Glutamatergic neuron (in vitro differentiated cells): ENCODE measurements around the gene NHSL2. TPM values are rescaled to one million over a fixed set of nuclear protein-coding genes. Genes with fewer than 3 reads are reported as not detected.

Source experiments
- DNase-seq: peaks from one replicate; pipeline ENCODE4 v3.0.0; 2022
- H3K27ac Mint-ChIP-seq: one replicate; pipeline ENCODE4 v1.8.0; 2020; ENCODE audit warnings: mild to moderate bottlenecking, mixed read lengths, inconsistent platforms; ENCODE audit not compliant: unreplicated experiment
- H3K27me3 Mint-ChIP-seq: one replicate; pipeline ENCODE4 v1.8.0; 2020; ENCODE audit warnings: mild to moderate bottlenecking, moderate library complexity, mixed read lengths, inconsistent platforms; ENCODE audit not compliant: unreplicated experiment
- H3K36me3 Mint-ChIP-seq: one replicate; pipeline ENCODE4 v1.8.0; 2020; ENCODE audit warnings: mild to moderate bottlenecking, mixed read lengths, inconsistent platforms; ENCODE audit not compliant: unreplicated experiment
- H3K4me1 Mint-ChIP-seq: one replicate; pipeline ENCODE4 v1.8.0; 2020; ENCODE audit warnings: mild to moderate bottlenecking, low read depth, mixed read lengths, inconsistent platforms; ENCODE audit not compliant: unreplicated experiment
- H3K4me3 Mint-ChIP-seq: one replicate; pipeline ENCODE4 v1.8.0; 2020; ENCODE audit warnings: mild to moderate bottlenecking, mixed read lengths, inconsistent platforms; ENCODE audit not compliant: unreplicated experiment
- H3K9me3 Mint-ChIP-seq: one replicate; pipeline ENCODE4 v1.8.0; 2020; ENCODE audit warnings: mild to moderate bottlenecking, moderate library complexity, mixed read lengths, inconsistent platforms; ENCODE audit not compliant: unreplicated experiment
- total RNA-seq: library from RNA; stranded (reverse); fragmentation: NEBNext Ultra II Directional; extraction: Animal tissue kit (Norgen Biotek cat#: 25700); gene quantifications from one replicate; pipeline ENCODE4 v1.2.1, GENCODE V29; 2021; ENCODE audit not compliant: unreplicated experiment
- TF ChIP-seq, protein P1 (sequence below): fragments of 200-600 bp; sonication (generic); IDR thresholded peaks from one replicate; pipeline ENCODE4 v1.5.0; 2021; ENCODE audit not compliant: partially characterized antibody, unreplicated experiment

NHSL2 gene
- total RNA-seq, 1 donor from 2014 or later = 7.3 TPM

DNA sequence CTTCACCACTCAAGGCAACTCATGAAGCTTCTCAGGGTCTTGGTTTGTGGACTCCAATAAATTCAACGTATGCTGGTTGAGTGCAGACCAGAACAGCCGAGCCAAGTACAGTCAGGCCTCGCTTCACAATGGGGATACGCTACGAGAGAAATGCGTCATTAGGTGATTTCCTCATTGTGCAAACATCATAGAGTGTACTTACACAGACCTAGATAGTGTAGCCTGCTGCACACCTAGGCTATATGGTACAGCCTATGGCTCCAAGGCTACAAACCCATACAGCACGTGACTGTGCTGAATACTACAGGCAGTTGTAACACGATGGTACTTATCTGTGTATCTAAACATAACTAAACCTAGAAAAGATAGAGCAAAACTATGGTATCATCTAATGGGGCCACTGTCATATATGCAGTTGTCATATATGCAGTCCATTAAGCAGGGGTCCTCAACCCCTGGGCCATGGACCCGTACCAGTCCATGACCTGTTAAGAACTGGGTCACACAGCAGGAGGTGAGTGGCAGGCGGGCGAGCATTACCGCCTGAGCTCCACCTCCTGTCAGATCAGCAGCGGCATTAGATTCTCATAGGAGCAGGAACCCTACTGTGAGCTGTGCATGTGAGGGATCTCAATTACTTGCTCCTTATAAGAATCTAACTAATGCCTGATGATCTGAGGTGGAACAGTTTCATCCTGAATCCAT is 189.6 kb downstream of the NHSL2 start:
- DNase-seq = no peak
- TF ChIP-seq, protein P1, sequence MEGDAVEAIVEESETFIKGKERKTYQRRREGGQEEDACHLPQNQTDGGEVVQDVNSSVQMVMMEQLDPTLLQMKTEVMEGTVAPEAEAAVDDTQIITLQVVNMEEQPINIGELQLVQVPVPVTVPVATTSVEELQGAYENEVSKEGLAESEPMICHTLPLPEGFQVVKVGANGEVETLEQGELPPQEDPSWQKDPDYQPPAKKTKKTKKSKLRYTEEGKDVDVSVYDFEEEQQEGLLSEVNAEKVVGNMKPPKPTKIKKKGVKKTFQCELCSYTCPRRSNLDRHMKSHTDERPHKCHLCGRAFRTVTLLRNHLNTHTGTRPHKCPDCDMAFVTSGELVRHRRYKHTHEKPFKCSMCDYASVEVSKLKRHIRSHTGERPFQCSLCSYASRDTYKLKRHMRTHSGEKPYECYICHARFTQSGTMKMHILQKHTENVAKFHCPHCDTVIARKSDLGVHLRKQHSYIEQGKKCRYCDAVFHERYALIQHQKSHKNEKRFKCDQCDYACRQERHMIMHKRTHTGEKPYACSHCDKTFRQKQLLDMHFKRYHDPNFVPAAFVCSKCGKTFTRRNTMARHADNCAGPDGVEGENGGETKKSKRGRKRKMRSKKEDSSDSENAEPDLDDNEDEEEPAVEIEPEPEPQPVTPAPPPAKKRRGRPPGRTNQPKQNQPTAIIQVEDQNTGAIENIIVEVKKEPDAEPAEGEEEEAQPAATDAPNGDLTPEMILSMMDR = no peak
- Mint-ChIP-seq H3K9me3 (no peaks in the 10 kb centered on the region), H3K27me3 (peaks cover 1% of the 10 kb centered on the region), H3K36me3 (no peaks in the 10 kb centered on the region), H3K4me1 (no peaks in the 10 kb centered on the region), H3K27ac (no peak overlapping the region), H3K4me3 (no peak overlapping the region)

DNA sequence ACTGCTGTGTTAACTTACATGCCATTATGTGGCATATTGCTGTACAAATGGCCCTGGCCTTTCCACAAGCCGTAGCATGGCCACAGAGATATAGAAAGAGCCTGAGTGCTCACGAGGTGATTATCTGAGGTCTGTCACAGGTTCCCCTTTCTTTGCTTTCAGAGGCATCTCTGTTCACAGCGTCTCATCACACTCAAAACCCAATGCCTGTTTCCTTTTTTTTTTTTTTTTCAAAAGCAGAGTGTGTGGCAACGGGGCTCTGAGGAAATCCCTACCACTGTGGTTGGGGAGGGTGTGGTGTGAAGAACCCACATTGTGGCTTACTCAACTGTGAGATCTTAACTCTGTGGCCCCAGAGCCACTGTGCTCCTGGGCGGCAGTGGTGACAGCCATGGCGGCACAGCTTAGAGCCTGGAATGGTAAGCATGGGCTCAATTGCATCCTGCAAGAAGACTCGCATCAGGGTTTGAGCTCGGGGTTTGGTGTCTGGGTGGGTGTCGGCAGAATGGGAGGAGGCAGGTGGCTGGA is 190.2 kb downstream of the NHSL2 start:
- TF ChIP-seq, protein P1 = no peak
- Mint-ChIP-seq H3K36me3 (no peaks in the 10 kb centered on the region), H3K27me3 (peaks cover 1% of the 10 kb centered on the region), H3K4me1 (no peaks in the 10 kb centered on the region), H3K9me3 (no peaks in the 10 kb centered on the region), H3K4me3 (no peak overlapping the region), H3K27ac (no peak overlapping the region)
- no peak for DNase-seq

DNA sequence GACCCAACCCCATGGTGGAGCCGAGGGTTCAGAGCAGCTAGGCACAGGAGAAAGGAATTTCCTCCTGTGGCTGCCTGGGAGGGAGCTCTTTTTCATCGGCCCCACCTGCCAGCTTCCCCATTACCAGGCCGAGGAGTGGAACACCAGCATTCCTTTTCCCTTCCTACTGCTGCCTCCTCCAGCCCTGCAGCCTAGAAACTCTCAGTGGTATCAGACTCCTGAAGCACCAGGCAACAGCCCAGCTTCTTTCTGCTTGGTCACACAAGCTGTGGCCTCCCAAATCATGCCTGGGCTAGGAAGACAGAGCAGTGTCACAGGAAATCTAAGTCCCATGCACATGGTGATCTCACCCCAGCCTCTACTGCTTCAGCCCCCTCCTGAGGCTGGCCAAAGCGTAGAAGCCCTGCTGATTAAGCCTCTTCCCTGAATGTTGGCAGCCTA is 191.0 kb downstream of the NHSL2 start:
- H3K9me3 Mint-ChIP-seq = no peaks in the 10 kb centered on the region
- no peak for DNase-seq
- peaks cover under 1% of the 10 kb centered on the region for H3K4me1 Mint-ChIP-seq
- H3K27me3 Mint-ChIP-seq = peaks cover 1% of the 10 kb centered on the region
- H3K36me3 Mint-ChIP-seq = no peaks in the 10 kb centered on the region
- TF ChIP-seq, protein P1 = no peak
- no peak overlapping the region for H3K4me3 Mint-ChIP-seq
- no peak overlapping the region for H3K27ac Mint-ChIP-seq

DNA sequence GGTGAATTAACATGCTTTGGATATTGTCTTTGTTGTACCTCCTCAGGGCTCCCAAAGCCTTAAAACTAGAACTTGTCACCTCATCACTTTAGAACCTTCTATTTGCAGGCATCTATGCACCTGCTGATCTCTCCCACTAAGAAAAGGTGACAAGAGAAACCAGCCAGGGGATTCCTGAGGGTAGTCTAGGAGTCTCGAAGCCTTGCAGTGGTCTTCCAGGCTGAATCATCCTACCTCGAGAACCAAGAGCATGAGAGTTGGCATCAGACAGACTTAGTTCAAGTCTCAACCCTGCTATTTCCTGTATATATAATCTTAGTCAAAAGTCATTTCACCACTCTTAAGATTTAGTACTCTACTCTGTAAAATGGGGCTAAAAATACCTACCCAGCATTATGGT is 191.5 kb downstream of the NHSL2 start:
- Mint-ChIP-seq H3K36me3 (no peaks in the 10 kb centered on the region), H3K4me1 (peaks cover 2% of the 10 kb centered on the region), H3K27ac (no peak overlapping the region), H3K27me3 (peaks cover 1% of the 10 kb centered on the region), H3K4me3 (no peak overlapping the region), H3K9me3 (no peaks in the 10 kb centered on the region)
- DNase-seq = no peak
- TF ChIP-seq, protein P1 = no peak

DNA sequence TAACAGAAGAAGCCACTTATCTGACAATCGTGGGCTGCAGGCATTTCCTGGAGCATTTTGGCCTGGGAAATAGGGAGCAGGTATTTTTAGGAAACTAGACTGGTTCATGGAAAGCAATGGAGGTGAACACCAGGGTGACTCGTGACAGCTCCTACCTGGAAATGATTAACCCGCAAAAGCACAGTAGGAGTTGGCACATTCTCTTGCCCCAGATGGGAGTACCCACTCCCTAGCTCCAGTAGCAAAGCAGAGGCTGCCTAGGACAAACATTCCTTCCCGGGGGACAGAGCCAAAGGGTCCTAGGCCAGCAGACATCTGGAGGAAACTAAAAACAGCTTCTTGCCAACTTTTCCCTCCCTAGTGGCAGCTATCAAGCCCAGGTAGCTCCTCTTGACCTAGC is 192.1 kb downstream of the NHSL2 start:
- no peak overlapping the region for H3K4me3 Mint-ChIP-seq
- TF ChIP-seq, protein P1 = no peak
- peaks cover 1% of the 10 kb centered on the region for H3K27me3 Mint-ChIP-seq
- H3K4me1 Mint-ChIP-seq = peaks cover 5% of the 10 kb centered on the region
- peaks cover 4% of the 10 kb centered on the region for H3K9me3 Mint-ChIP-seq
- H3K27ac Mint-ChIP-seq = no peak overlapping the region
- no peak for DNase-seq
- peaks cover 5% of the 10 kb centered on the region for H3K36me3 Mint-ChIP-seq
